ENCODE measurements around the gene B3GNT8.
"Not testable (repeated sequence)": the region's sequence is repeated elsewhere in the genome, so short reads cannot be mapped to it uniquely, and the experiment has no call there.

The B3GNT8 gene, protein sequence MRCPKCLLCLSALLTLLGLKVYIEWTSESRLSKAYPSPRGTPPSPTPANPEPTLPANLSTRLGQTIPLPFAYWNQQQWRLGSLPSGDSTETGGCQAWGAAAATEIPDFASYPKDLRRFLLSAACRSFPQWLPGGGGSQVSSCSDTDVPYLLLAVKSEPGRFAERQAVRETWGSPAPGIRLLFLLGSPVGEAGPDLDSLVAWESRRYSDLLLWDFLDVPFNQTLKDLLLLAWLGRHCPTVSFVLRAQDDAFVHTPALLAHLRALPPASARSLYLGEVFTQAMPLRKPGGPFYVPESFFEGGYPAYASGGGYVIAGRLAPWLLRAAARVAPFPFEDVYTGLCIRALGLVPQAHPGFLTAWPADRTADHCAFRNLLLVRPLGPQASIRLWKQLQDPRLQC

GRCh38 chr19:41426952-41427646 is at the start of gene B3GNT8:
Gene B3GNT8 (minus strand): TSS chr19:41427374. CDS start chr19:41426778, 596 bp downstream.
- DNase-seq (ENCODE audit: low spot score) = no peak
- no peak for FAIRE-seq

- DNase-seq (ENCODE audit: low spot score) (no peak), FAIRE-seq (no peak)
Observed at GRCh38 chr19:41476583-41476982, 49.4 kb upstream of the B3GNT8 start.

GRCh38 chr19:41463257-41464256 is 36.4 kb upstream of the B3GNT8 start:
- FAIRE-seq; DNase-seq (ENCODE audit: low spot score): not testable (repeated sequence)

GRCh38 chr19:41462497-41462896 is 35.3 kb upstream of the B3GNT8 start:
- DNase-seq (ENCODE audit: low spot score) (no peak), FAIRE-seq (no peak)

GRCh38 chr19:41457241-41457640 is 30.1 kb upstream of the B3GNT8 start:
- FAIRE-seq (no peak), DNase-seq (ENCODE audit: low spot score) (no peak)

DNA sequence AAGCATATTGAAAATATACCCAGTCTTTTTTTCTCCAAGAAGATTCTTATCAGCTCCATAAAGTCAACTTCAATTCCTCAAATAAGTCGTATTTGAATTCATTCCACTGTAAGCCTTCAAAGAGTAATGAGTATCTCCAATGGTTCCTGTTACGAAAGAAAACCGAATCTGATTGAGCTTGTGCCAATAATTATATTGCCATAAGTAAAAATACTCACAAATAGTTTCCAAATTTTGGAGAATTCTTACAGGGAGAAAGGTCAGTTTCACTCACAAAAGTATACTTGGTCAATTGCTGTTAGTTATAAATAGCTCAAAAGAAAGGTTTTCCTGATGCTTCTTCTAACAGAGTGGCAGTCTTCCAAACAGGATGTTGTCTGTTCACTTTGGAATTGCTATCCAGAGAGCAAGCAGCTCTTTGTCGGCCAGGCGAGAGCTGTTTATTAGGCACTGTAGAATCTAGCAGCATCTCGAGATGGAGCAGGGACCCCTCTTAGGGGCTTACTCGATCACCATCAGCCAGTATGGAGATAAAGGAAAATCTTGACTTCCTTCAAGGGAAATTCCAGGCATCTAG is 29.3 kb upstream of the B3GNT8 start:
- DNase-seq (ENCODE audit: low spot score) = no peak
- no peak for FAIRE-seq

- DNase-seq (ENCODE audit: low spot score) = no peak
- no peak for FAIRE-seq
Observed at GRCh38 chr19:41455936-41456335, 28.8 kb upstream of the B3GNT8 start.

GRCh38 chr19:41452584-41453275 is 25.6 kb upstream of the B3GNT8 start:
- FAIRE-seq = no peak
- no peak for DNase-seq (ENCODE audit: low spot score)

- no peak for FAIRE-seq
- DNase-seq (ENCODE audit: low spot score) = no peak
Observed at GRCh38 chr19:41449865-41450178, 22.6 kb upstream of the B3GNT8 start.

GRCh38 chr19:41449079-41449864 is 22.1 kb upstream of the B3GNT8 start:
- DNase-seq (ENCODE audit: low spot score) (peak; percentile 25), FAIRE-seq (no peak)

- FAIRE-seq = no peak
- DNase-seq (ENCODE audit: low spot score) = no peak
Observed at GRCh38 chr19:41447732-41448332, 20.7 kb upstream of the B3GNT8 start.

DNA sequence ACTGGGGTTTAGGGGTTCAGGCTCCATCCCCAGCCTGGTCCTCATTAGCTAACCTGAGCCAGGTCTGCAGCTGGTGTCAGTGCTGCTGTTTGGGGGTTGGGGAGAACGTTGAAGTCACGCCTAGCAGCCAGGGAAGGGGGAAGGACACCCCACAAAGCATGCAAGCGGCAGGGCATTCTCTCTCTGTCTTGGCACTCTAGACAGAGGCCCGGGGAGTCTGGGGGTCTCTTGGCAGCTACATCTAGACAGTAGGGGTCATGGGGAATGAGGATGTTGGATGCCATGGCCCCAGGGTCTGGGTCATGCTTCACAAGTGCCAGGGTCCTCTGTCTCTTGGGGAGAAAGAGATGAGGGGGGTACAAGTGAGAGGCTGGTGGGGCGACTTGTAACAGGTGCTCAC is 18.4 kb upstream of the B3GNT8 start:
- FAIRE-seq (no peak), DNase-seq (ENCODE audit: low spot score) (no peak)

- FAIRE-seq = no peak
- no peak for DNase-seq (ENCODE audit: low spot score)
Observed at GRCh38 chr19:41443813-41444455, 16.8 kb upstream of the B3GNT8 start.

DNA sequence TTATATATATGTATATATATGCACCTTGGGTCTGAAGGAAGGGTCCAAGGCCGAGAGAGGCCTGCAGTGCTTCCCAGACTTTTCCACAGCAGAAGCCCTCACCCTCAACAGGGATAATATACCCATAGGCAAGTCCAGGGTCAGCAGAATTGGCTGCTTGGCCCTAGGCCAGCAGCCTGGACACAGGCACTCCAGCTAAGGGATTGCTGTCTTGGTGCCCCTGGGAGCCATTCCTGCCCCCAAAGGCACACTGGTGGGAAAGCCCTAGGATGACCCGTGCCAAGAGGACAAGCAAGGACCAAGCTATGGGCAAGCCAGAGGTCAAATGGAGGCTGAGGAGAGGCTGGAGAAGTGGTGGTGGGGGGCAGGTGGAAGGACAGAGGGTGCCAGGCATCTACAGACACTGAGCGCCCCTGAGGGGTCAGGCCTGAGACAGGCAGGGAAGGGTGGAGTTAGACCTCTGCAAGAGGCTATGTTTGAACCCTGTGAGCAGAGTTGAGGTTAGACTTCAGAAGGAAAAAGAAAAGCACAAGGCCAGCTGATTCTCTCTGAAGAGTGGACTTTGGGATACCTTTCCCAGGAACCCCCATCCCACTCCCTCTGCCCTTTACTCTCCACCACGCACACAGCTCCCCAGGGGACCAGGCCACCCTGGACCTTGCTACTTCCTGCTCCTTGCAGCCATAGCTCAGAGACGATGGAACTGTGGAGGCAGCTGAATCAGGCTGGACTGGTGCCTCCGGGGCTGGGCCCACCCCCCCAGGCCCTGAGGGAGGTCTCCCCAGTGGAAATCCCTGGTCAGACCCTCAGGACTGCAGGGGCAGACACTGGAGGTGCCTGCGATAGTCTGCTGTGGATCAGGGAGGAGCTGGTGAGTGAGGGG is 15.5 kb upstream of the B3GNT8 start, which contains the start of gene ERICH4:
TSS of gene ERICH4 (plus strand) at position 684 of the 883 bp plus-strand sequence. CDS start at position 698, 14 bp downstream.
- FAIRE-seq (no peak), DNase-seq (ENCODE audit: low spot score) (no peak)

DNA sequence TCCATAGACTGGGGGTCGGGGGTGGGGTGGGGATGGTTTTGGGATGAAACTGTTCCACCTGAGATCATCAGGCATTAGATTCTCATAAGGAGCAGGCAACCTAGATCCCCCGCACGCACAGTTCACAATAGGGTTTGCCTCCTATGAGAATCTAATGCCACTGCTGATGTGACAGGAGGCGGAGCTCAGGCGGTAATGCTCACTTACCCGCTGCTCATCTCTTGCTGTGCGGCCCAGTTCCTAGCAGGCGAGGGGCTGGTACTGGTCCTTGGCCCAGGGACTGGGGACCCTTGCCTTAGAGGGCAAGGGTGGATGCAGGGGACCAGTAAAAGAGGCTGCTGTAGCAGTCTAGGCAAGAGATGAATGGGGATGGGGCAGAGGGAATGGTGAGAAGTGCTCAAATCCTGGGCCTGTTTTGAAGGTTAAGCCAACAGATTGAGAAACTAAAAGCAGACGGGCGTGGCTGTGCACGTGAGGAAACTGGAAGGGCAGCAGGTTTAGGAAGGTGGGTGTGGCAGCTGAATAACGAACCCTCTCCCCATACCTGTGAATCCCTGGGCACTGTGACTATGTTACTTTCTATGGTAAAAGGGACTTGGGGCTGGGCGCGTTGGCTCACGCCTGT is 14.3 kb upstream of the B3GNT8 start:
- no peak for DNase-seq (ENCODE audit: low spot score)
- FAIRE-seq = no peak

DNA sequence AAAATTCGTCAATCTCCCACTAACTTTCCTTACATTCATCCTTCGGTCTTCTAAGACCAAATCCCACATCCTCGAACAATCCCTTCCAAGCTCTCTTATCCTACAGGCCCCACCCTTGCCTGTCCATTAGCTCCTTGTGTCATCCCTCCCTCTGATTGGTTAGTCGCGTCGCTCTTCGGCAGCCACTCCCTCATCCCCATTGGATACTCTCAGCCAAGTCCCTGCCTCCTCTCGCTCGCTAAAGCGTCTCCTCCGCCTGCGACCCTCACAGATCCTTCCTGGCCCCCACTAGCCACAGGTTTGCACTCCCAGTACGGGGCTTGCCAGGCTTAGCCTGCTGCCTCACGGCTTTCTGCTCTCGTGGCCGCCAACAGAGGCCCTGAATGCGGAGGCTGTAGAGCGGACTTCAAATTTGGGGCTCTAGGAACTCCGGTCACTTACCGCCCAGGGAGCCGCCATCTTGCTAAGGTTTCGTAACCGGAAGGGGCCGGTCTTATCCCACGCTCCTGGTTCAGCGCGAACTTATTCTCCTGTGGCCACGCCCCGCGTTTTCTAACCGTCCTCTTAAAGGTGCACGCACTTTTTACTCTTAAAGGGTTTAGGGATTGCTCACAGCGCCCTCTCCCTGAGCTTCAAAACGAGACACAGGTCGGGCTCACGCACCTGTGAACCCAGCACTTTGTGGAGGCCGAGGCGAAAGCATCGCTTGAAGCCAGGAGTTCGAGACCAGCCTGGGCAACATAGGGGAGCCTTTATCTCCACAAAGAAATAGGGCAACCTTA is 12.5 kb upstream of the B3GNT8 start, which contains the start of gene DMAC2:
TSS of gene DMAC2 (minus strand) at position 472 of the 782 bp plus-strand sequence. CDS start at position 459, 13 bp downstream.
- FAIRE-seq (peak; percentile 85), DNase-seq (ENCODE audit: low spot score) (peak; percentile 89)

Measured in RCC 7860 (cell line).